WTC11 (cell line): ENCODE data around the gene GABBR2.

Source experiments
- ZNF121 ChIP-seq: sonication (generic); formaldehyde crosslinking; IDR thresholded peaks from 2 replicates; pipeline ENCODE4 v1.8.0; 2023; ENCODE audit warnings: missing genetic modification reagents
- TF ChIP-seq, protein P1 (sequence below): sonication (generic); formaldehyde crosslinking; IDR thresholded peaks from 2 replicates; pipeline ENCODE4 v1.8.1; 2023; ENCODE audit warnings: mild to moderate bottlenecking, missing genetic modification reagents, borderline replicate concordance

DNA sequence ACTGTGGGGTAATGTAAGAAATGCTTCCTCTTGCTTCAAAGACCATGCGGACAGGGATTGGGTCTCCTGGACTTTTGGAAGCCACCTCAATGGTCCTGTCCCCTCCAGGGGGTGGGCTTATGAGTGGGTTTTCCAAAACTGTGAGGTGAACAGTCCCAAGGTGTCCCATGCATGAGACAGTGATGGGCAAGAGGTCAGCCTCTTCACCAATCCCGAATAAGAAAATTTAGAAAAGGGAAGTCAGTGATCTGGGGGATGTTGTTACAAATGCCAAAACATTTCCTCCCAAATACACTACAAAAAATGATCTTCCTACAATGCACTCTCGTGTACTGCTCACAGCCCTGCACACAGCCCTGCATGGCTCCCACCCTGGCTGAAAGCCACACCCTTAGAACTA is 237.6 kb downstream of the GABBR2 start:
- no peak for TF ChIP-seq ZNF121 (CRISPR knock-in tag)
- TF ChIP-seq, protein P1, sequence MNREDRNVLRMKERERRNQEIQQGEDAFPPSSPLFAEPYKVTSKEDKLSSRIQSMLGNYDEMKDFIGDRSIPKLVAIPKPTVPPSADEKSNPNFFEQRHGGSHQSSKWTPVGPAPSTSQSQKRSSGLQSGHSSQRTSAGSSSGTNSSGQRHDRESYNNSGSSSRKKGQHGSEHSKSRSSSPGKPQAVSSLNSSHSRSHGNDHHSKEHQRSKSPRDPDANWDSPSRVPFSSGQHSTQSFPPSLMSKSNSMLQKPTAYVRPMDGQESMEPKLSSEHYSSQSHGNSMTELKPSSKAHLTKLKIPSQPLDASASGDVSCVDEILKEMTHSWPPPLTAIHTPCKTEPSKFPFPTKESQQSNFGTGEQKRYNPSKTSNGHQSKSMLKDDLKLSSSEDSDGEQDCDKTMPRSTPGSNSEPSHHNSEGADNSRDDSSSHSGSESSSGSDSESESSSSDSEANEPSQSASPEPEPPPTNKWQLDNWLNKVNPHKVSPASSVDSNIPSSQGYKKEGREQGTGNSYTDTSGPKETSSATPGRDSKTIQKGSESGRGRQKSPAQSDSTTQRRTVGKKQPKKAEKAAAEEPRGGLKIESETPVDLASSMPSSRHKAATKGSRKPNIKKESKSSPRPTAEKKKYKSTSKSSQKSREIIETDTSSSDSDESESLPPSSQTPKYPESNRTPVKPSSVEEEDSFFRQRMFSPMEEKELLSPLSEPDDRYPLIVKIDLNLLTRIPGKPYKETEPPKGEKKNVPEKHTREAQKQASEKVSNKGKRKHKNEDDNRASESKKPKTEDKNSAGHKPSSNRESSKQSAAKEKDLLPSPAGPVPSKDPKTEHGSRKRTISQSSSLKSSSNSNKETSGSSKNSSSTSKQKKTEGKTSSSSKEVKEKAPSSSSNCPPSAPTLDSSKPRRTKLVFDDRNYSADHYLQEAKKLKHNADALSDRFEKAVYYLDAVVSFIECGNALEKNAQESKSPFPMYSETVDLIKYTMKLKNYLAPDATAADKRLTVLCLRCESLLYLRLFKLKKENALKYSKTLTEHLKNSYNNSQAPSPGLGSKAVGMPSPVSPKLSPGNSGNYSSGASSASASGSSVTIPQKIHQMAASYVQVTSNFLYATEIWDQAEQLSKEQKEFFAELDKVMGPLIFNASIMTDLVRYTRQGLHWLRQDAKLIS (CRISPR knock-in tag): no peak
